Measurements from ENCODE around the gene MXRA8. TPM values are rescaled to one million over a fixed set of nuclear protein-coding genes. Genes with fewer than 3 reads are reported as not detected.

Gene MXRA8
- 172 and 187 TPM in 2 replicates for total RNA-seq

DNA sequence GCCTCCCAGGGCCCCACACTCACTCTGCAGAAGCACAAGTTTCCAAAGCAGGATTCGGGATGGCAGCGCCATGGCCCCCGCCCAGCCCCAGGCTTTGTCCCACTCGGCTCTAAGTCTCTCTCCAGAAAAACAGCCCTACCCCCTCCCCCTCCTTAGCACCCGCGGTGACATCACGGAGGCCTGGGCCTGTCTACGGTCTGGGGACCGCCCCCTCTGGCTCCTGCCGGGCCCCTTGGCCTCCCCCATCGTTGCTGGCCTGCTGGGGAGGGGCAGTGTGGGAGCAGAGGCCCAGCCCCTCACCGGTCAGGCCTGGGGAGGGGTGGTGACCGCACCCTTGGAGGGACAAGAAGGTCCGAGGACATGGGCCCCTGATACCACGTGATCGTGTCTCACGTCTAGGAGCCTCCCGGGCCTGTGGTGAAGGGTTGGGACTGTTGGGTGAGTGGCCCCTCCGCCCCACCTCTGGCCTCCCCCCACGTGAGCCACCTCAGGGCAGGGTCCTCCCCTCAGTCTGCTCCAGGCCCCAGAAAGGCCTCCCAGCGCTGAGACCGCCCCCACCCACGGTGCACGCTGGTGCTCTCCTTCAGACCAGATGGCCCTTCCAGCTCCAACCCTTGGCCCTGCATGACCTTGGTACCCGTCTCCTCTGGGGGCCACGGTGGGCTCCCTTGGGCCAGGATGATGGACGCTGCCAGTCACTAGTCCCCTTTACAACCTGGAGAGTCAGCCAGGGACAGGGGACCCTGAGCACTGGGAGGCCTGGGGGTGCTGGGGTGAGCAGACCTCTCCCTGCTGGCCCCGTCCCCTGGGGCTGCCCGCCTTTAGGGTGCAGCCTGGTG lies at the start of gene MXRA8:
Gene MXRA8 (minus strand): TSS at position 123 of the 839 bp plus-strand sequence. CDS start 51 bp downstream, at position 72.

GRCh38 chr1:1406821-1407635 lies 48.7 kb upstream of the MXRA8 start, which contains the start of gene MRPL20:
Gene MRPL20 (minus strand): TSS chr1:1407293. CDS start chr1:1407217, 76 bp downstream.

GRCh38 chr1:1399187-1399871 lies 41.0 kb upstream of the MXRA8 start, which contains the start of gene CCNL2:
Gene CCNL2 (minus strand): TSS chr1:1399335. CDS start chr1:1399306, 29 bp downstream.

GRCh38 chr1:1374929-1375662 lies 16.7 kb upstream of the MXRA8 start, which contains the start of gene AURKAIP1:
Gene AURKAIP1 (minus strand): TSS chr1:1375207. CDS start chr1:1374756, 451 bp downstream.

GRCh38 chr1:1349256-1350012 lies 8.9 kb downstream of the MXRA8 start, which contains the start of gene DVL1:
Gene DVL1 (minus strand): TSS chr1:1349418. CDS start chr1:1349065, 353 bp downstream.

DNA sequence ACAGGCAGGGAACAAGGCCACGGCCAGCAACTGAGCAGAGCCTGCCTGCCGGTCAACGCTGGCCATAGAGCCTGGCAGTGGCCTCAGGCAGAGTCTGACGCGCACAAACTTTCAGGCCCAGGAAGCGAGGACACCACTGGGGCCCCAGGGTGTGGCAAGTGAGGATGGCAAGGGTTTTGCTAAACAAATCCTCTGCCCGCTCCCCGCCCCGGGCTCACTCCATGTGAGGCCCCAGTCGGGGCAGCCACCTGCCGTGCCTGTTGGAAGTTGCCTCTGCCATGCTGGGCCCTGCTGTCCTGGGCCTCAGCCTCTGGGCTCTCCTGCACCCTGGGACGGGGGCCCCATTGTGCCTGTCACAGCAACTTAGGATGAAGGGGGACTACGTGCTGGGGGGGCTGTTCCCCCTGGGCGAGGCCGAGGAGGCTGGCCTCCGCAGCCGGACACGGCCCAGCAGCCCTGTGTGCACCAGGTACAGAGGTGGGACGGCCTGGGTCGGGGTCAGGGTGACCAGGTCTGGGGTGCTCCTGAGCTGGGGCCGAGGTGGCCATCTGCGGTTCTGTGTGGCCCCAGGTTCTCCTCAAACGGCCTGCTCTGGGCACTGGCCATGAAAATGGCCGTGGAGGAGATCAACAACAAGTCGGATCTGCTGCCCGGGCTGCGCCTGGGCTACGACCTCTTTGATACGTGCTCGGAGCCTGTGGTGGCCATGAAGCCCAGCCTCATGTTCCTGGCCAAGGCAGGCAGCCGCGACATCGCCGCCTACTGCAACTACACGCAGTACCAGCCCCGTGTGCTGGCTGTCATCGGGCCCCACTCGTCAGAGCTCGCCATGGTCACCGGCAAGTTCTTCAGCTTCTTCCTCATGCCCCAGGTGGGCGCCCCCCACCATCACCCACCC lies 27.0 kb downstream of the MXRA8 start, which contains the start of gene TAS1R3:
Gene TAS1R3 (plus strand): TSS at position 213 of the 898 bp plus-strand sequence. CDS start 66 bp downstream, at position 279.

DNA sequence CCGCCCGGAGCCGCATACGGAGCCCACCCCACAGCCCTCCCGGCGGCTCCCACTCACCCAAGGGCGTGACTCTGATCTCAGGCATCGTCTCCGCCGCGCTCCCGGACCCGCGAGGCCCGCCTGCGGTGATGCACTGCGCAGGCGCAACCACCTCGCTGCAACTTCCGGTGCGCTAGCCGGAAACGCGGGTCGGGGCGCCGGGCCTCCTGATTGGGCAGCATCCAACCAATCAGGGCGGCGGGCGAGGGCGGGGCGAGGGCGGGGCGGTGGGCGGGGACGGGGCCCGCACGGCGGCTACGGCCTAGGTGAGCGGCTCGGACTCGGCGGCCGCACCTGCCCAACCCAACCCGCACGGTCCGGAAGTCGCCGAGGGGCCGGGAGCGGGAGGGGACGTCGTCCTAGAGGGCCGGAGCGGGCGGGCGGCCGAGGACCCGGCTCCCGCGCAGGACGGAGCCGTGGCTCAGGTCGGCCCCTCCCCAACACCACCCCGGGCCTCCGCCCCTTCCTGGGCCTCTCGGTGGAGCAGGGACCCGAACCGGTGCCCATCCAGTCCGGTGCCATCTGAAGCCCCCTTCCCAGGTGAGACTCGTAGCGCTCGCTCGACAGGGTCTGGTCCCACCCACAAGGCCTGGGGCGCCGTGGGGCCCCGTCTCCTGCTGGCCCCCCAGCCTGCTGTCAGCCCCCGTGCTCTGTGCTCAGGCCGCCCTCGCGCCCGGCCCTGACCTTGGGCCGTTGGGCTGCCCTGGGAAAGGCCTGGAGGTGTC lies 33.6 kb downstream of the MXRA8 start, which contains the start of the genes CPTP and INTS11:
Gene CPTP (plus strand): TSS at position 279 of the 764 bp plus-strand sequence. CDS start 2,109 bp downstream, outside the sequence.
Gene INTS11 (minus strand): TSS at position 137 of the 764 bp plus-strand sequence. CDS start 52 bp downstream, at position 85.

GRCh38 chr1:1307923-1308755 lies 50.2 kb downstream of the MXRA8 start, which contains the start of the genes ACAP3 and PUSL1:
Gene ACAP3 (minus strand): TSS chr1:1307930. CDS start chr1:1307815, 115 bp downstream.
Gene PUSL1 (plus strand): TSS chr1:1308597. CDS start chr1:1308644, 47 bp downstream.

Other genes with a start within 250 kb of the MXRA8 start
- 4.8 and 7.1 TPM in 2 replicates for gene C1orf159, start 242.5 kb downstream of the MXRA8 start, total RNA-seq
- not detected in 2 replicates for gene TTLL10, start 184.7 kb downstream of the MXRA8 start, total RNA-seq
- gene TNFRSF18, start 152.0 kb downstream of the MXRA8 start, total RNA-seq = not detected in 2 replicates
- under 0.01 and 0.14 TPM in 2 replicates for gene TNFRSF4, start 144.4 kb downstream of the MXRA8 start, total RNA-seq
- 190 and 205 TPM in 2 replicates for gene SDF4, start 126.6 kb downstream of the MXRA8 start, total RNA-seq
- gene B3GALT6, start 126.3 kb downstream of the MXRA8 start, total RNA-seq = 32.1 and 37.1 TPM in 2 replicates
- 0.92 and 1.5 TPM in 2 replicates for gene C1QTNF12, start 111.8 kb downstream of the MXRA8 start, total RNA-seq
- 33.9 and 43.6 TPM in 2 replicates for gene UBE2J2, start 84.7 kb downstream of the MXRA8 start, total RNA-seq
- 1.2 and 2.3 TPM in 2 replicates for gene SCNN1D, start 78.1 kb downstream of the MXRA8 start, total RNA-seq
- gene ACAP3, start 50.6 kb downstream of the MXRA8 start, total RNA-seq = 52.6 and 71.8 TPM in 2 replicates
- gene PUSL1, start 50.0 kb downstream of the MXRA8 start, total RNA-seq = 16.9 and 17.8 TPM in 2 replicates
- 41.9 and 59.4 TPM in 2 replicates for gene INTS11, start 33.9 kb downstream of the MXRA8 start, total RNA-seq
- 8.0 and 12.5 TPM in 2 replicates for gene CPTP, start 33.8 kb downstream of the MXRA8 start, total RNA-seq
- gene TAS1R3, start 27.3 kb downstream of the MXRA8 start, total RNA-seq = 0.23 and 0.30 TPM in 2 replicates
- 65.0 and 105 TPM in 2 replicates for gene DVL1, start 9.1 kb downstream of the MXRA8 start, total RNA-seq
- 52.6 and 85.8 TPM in 2 replicates for gene AURKAIP1, start 16.7 kb upstream of the MXRA8 start, total RNA-seq
- 189 and 195 TPM in 2 replicates for gene CCNL2, start 40.8 kb upstream of the MXRA8 start, total RNA-seq
- gene MRPL20, start 48.7 kb upstream of the MXRA8 start, total RNA-seq = 53.1 and 68.6 TPM in 2 replicates
- gene ANKRD65, start 62.7 kb upstream of the MXRA8 start, total RNA-seq = 0.18 and 0.30 TPM in 2 replicates
- 10.4 and 13.1 TPM in 2 replicates for gene VWA1, start 77.1 kb upstream of the MXRA8 start, total RNA-seq
- gene ATAD3C, start 91.1 kb upstream of the MXRA8 start, total RNA-seq = 0.09 TPM in 1 of 2 replicates, not detected in the other
- 13.7 and 26.3 TPM in 2 replicates for gene ATAD3B, start 113.2 kb upstream of the MXRA8 start, total RNA-seq
- gene ATAD3A, start 153.6 kb upstream of the MXRA8 start, total RNA-seq = 24.1 and 49.1 TPM in 2 replicates
- gene TMEM240, start 182.1 kb upstream of the MXRA8 start, total RNA-seq = 2.4 and 2.9 TPM in 2 replicates
- 66.5 and 81.4 TPM in 2 replicates for gene SSU72, start 216.3 kb upstream of the MXRA8 start, total RNA-seq
- 2.1 and 2.6 TPM in 2 replicates for gene FNDC10, start 241.6 kb upstream of the MXRA8 start, total RNA-seq